Nephron (organoid): Measurements from ENCODE around the gene WIPF2.
"Not testable (repeated sequence)": the region's sequence is repeated elsewhere in the genome, so short reads cannot be mapped to it uniquely, and the experiment has no call there.

Experiments
- H3K27ac Mint-ChIP-seq, 3 experiments: 2 replicates each; pipeline ENCODE4 v1.8.0; 2020; ENCODE audit warnings: mixed read lengths in 3 of 3, mild to moderate bottlenecking in 2 of 3, moderate library complexity in 1 of 3
- H3K27me3 Mint-ChIP-seq: 2 replicates; pipeline ENCODE4 v1.8.0; 2021; ENCODE audit warnings: low read depth, mild to moderate bottlenecking, moderate library complexity, mixed read lengths
- H3K36me3 Mint-ChIP-seq: 2 replicates; pipeline ENCODE4 v1.8.0; 2020; ENCODE audit warnings: low read depth, mixed read lengths
- H3K4me1 Mint-ChIP-seq: 2 replicates; pipeline ENCODE4 v1.8.0; 2020; ENCODE audit warnings: mixed read lengths
- H3K4me3 Mint-ChIP-seq, 3 experiments: 2 replicates each; pipeline ENCODE4 v1.8.0; 2020; ENCODE audit warnings: mild to moderate bottlenecking in 3 of 3, mixed read lengths in 3 of 3, moderate library complexity in 2 of 3
- H3K9me3 Mint-ChIP-seq: 2 replicates; pipeline ENCODE4 v1.8.0; 2020; ENCODE audit warnings: mixed read lengths
- CTCF ChIP-seq, 3 experiments: fragments of 200-600 bp; sonication (generic); IDR thresholded peaks; one replicate each; pipeline ENCODE4 v1.5.0; 2021; ENCODE audit warnings: antibody characterized with exemption in 3 of 3; ENCODE audit not compliant: unreplicated experiment in 3 of 3

The WIPF2 gene

GRCh38 chr17:40291281-40291664, 72.2 kb downstream of the WIPF2 start:
- Mint-ChIP-seq H3K4me1 (peaks cover 27% of the 10 kb centered on the region), H3K27ac (no peak overlapping the region), H3K4me3 (no peak overlapping the region), H3K27me3 (no peaks in the 10 kb centered on the region), H3K36me3 (peaks cover 23% of the 10 kb centered on the region), H3K9me3 (no peaks in the 10 kb centered on the region)
- no peak for TF ChIP-seq CTCF (IDR thresholded peaks at IDR 0.05; ENCODE audit: unreplicated experiment in 3 of 3)

DNA sequence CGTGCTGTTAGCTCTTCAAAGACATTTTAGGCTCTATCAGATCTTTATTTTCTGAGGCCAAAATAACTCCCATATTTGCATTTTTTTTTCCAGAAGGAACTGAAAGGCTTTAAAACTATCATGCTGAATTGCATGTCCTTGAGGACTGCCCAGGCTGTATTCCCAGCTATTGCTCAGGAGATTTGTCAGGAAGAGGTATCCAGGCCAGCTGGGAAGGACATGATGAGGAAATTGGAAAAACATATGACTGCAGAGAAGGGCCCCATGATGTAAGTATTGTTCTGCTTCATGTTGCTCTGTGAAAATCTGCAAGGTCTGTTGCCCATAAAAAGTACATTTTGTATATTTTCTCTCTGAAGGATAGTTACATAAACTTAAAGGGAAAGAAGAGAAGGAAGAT, 74.3 kb downstream of the WIPF2 start:
- H3K4me3 Mint-ChIP-seq, result no peak overlapping the region
- H3K36me3 Mint-ChIP-seq, result peaks cover 34% of the 10 kb centered on the region
- peaks cover 31% of the 10 kb centered on the region for H3K4me1 Mint-ChIP-seq
- peak overlapping the region; percentile 23 to 73 (median 29) for H3K27ac Mint-ChIP-seq
- no peak for TF ChIP-seq CTCF (IDR thresholded peaks at IDR 0.05; ENCODE audit: unreplicated experiment in 3 of 3)
- H3K9me3 Mint-ChIP-seq, result no peaks in the 10 kb centered on the region
- H3K27me3 Mint-ChIP-seq, result no peaks in the 10 kb centered on the region

DNA sequence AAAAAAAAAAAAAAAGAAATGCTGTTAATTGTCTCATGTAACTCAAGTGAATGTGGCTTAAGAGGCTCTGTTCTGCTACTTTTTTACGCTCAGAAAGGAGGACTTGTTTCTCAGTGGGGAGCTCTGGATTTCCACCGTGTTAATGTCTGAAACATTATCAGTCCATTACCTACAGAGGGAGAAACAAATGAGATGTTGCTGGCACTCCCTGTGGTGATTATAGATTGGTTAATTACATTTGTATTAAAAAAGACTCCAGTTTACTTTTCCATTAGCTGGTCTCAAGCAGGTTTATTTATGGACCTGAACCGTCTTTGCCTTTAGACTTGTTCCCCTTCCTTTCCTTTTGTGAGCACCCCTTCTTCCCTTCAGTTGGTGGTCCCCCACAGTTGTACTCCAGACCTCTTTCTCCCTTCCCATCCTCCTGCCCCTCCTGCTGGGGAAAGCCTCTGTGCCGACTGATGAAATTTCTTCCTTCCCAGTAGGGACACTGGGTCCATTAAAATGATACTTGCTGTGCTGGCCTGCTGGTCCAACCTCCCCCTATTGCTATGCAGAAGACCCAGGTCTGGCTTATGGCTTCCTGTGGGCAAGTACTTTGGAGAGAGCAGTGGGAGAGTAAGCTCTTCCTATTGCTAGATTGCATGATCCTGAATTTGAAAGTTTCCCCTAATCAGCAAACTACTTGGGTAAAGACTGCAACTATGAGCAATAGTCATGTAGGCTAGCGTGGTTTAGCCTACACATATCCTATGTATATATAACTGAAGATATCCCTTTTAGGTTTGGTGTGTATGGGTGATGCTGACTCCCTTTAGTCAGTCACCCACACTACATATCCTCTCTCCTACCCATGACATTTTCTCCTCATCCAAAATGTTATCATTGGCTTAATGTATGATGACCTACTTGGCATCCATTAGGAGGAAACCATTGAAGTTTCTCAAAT, 76.7 kb downstream of the WIPF2 start:
- no peak for TF ChIP-seq CTCF (IDR thresholded peaks at IDR 0.05; ENCODE audit: unreplicated experiment in 3 of 3)
- Mint-ChIP-seq H3K9me3 (no peaks in the 10 kb centered on the region), H3K27ac (peak overlapping the region in 1 of 3 experiments; percentile 31), H3K36me3 (peaks cover 31% of the 10 kb centered on the region), H3K4me1 (peaks cover 36% of the 10 kb centered on the region), H3K27me3 (no peaks in the 10 kb centered on the region), H3K4me3 (no peak overlapping the region)

DNA sequence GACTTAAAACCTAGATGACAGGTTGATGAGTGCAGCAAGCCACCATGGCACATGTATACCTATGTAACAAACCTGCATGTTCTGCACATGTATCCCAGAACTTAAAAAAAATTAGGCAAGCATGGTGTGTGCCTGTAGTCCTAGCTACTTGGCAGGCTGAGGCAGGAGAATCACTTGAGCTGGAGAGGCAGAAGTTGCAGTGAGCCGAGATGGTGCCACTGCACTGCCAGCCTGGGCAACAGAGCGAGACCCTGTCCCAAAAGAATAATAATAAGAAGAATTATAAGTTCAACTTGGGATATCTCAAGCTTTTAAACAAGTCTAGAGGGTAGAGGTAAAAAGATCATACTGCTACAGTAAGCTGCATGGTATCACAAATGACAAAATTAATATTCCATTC, 78.4 kb downstream of the WIPF2 start:
- Mint-ChIP-seq H3K27ac (peak overlapping the region in 2 of 3 experiments; percentile 25 to 55), H3K9me3 (no peaks in the 10 kb centered on the region), H3K36me3 (peaks cover 33% of the 10 kb centered on the region), H3K4me1 (peaks cover 42% of the 10 kb centered on the region), H3K27me3 (no peaks in the 10 kb centered on the region), H3K4me3 (no peak overlapping the region)
- TF ChIP-seq CTCF (IDR thresholded peaks at IDR 0.05; ENCODE audit: unreplicated experiment in 3 of 3), result no peak

GRCh38 chr17:40298726-40299125, 79.6 kb downstream of the WIPF2 start:
- peaks cover 27% of the 10 kb centered on the region for H3K36me3 Mint-ChIP-seq
- H3K4me1 Mint-ChIP-seq, result peaks cover 49% of the 10 kb centered on the region
- no peaks in the 10 kb centered on the region for H3K27me3 Mint-ChIP-seq
- no peak overlapping the region for H3K4me3 Mint-ChIP-seq
- no peaks in the 10 kb centered on the region for H3K9me3 Mint-ChIP-seq
- peak overlapping the region in 2 of 3 experiments; percentile 66 to 70 for H3K27ac Mint-ChIP-seq
- TF ChIP-seq CTCF (IDR thresholded peaks at IDR 0.05; ENCODE audit: unreplicated experiment in 3 of 3), result no peak

- H3K27ac Mint-ChIP-seq, result peak overlapping the region in 2 of 3 experiments; percentile 66 to 70
- H3K4me3 Mint-ChIP-seq, H3K27me3 Mint-ChIP-seq, H3K9me3 Mint-ChIP-seq: not testable (repeated sequence)
- H3K4me1 Mint-ChIP-seq, result peaks cover 55% of the 10 kb centered on the region
- peaks cover 24% of the 10 kb centered on the region for H3K36me3 Mint-ChIP-seq
Observed at GRCh38 chr17:40299159-40299757, 80.2 kb downstream of the WIPF2 start.
